Upper lobe of left lung (tissue), 4 donors: ENCODE data around the gene IRF4.

Source experiments
- CTCF ChIP-seq, 6 experiments: fragments of 450-650 bp in 4 of 6; fragments of 200-600 bp in 2 of 6; sonication (generic) in 2 of 6; IDR thresholded peaks; one replicate each; pipeline ENCODE4 v1.5.1; 2016 to 2019; ENCODE audit warnings: antibody characterized with exemption in 6 of 6
- EP300 ChIP-seq, 4 donors: sonication (generic); formaldehyde crosslinking; IDR thresholded peaks; one replicate each; pipeline ENCODE4 v1.5.1; 2017; ENCODE audit warnings: antibody characterized with exemption in 4 of 4, control low read depth in 2 of 4

- TF ChIP-seq CTCF (IDR thresholded peaks at IDR 0.05) (no peak), EP300 (IDR thresholded peaks at IDR 0.05) (no peak)
Measured at GRCh38 chr6:393391-394221, 2.1 kb downstream of the IRF4 start.
